ENCODE results near the gene CITED2. TPM values are rescaled to one million over a fixed set of nuclear protein-coding genes. Genes with fewer than 3 reads are reported as not detected.

Gene CITED2
- 267 and 303 TPM in 2 replicates for total RNA-seq

DNA sequence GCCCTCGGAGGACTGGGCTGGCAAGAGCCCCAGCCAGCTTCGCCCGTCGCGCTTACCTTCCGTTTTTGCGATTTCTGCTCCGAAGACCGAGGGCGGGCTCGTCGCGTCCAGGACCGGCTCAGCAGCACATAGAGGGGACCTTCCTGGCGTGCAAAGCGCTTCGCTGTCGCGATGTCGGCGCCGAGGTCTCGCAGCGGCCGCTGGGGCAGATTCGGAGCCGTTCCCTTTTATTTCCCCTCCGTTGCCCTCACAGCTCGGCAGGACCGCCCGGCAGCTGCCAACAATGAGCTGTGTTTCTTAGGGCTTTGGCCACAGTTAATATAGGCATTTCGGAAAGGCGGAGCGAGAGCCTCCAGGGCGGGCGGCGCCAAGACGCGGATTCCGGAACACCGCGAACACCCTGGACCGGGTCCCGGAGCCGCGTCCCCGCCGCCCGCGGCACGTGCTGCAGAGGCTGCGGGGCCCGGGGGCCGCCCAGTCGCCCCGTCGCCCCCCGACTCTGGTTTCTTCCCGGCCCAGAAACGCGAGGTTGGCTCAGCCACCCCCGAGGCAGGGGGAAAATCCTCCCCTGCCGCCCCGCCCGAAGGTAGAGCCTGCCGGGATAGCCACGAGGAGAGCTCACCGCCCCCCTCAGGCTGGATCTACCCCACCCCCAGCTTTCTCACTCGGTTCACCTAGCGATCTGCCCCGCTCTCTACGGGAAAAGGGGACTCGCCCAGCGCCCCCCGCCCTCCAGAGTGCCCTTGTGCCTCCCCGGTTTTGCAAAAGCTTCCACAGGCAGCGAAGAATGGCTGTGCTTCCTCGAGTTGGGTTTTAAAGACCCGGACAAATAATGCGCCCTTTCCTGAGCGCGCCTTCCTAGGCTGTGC is at the start of gene CITED2:
Gene CITED2, minus strand, starts transcription at position 292 of the 869 bp plus-strand sequence. CDS start 704 bp downstream, outside the sequence.

Other genes with a start within 250 kb of the CITED2 start
- 13.5 and 14.1 TPM in 2 replicates for gene HECA, start 239.6 kb downstream of the CITED2 start, total RNA-seq
- under 0.01 TPM in 1 of 2 replicates, not detected in the other for gene TXLNB, start 82.7 kb downstream of the CITED2 start, total RNA-seq

All from cardiac atrium fibroblast (primary cell).